A549 (cell line): ENCODE measurements around the gene ZNF764. TPM values are rescaled to one million over a fixed set of nuclear protein-coding genes. Genes with fewer than 3 reads are reported as not detected.

Source experiments
- ATAC-seq, 2 experiments: fragments of 200-7000 bp in 1 of 2; fragments of >200 bp in 1 of 2; cut with Nextera tagmentation in 1 of 2; cut with Tn5 transposase in 1 of 2; 3 replicates each; pipeline versions ENCODE4 v1.8.0 to v1.9.1; 2018 to 2020; ENCODE audit warnings: mild to moderate bottlenecking in 1 of 2, moderate library complexity in 1 of 2
- CTCF ChIA-PET: fragments of 300-600 bp; sonication (Branson Sonifier 250); formaldehyde crosslinking; extraction: SDS; loops from one replicate; lab custom pipeline; 2021; ENCODE audit warnings: antibody characterized with exemption, inconsistent platforms; lab: Yijun Ruan, JAX
- POLR2A ChIA-PET: fragments of 350-600 bp; formaldehyde crosslinking; extraction: SDS; loops from one replicate; lab custom pipeline; 2021; ENCODE audit warnings: antibody characterized with exemption, inconsistent platforms; lab: Yijun Ruan, JAX
- DNase-seq, 2 experiments: peaks; one replicate each; pipeline versions ENCODE4 v3.0.0 to v3.0.0-alpha.2; 2011 to 2016; ENCODE audit warnings: low read depth in 1 of 2, low spot score in 1 of 2
- FAIRE-seq: peaks from 2 replicates; lab custom pipeline; 2011; peaks lifted over from hg19 to GRCh38; lab: Jason Lieb, UNC
- H3K27ac ChIP-seq, 2 experiments: fragments of >200 bp; sonication (Bioruptor Twin); formaldehyde crosslinking; 3 replicates each; pipeline ENCODE4 v1.5.1; 2016 to 2017
- H3K4me1 ChIP-seq: fragments of >200 bp; sonication (Bioruptor Twin); formaldehyde crosslinking; 3 replicates; pipeline ENCODE4 v1.6.1; 2016
- H3K4me2 ChIP-seq: fragments of >200 bp; sonication (Bioruptor Twin); formaldehyde crosslinking; 3 replicates; pipeline ENCODE4 v1.6.1; 2016
- H3K4me3 ChIP-seq: fragments of >200 bp; sonication (Bioruptor Twin); formaldehyde crosslinking; 3 replicates; pipeline ENCODE4 v1.5.1; 2016
- H3K9me3 ChIP-seq: fragments of >200 bp; sonication (Bioruptor Twin); formaldehyde crosslinking; 3 replicates; pipeline ENCODE4 v1.6.1; 2016
- CBX8 ChIP-seq: fragments of 200-600 bp; sonication (generic); IDR thresholded peaks from 2 replicates; pipeline ENCODE4 v1.6.1; 2016
- CEBPB ChIP-seq, 2 experiments: fragments of >200 bp in 1 of 2; sonication (Bioruptor Twin) in 1 of 2; formaldehyde crosslinking in 1 of 2; IDR thresholded peaks; 2 replicates each; pipeline ENCODE4 v1.6.1; 2012 to 2016
- CHD2 ChIP-seq: fragments of 150-350 bp; IDR thresholded peaks from 2 replicates; pipeline ENCODE4 v1.6.1; 2014; ENCODE audit warnings: low read length; ENCODE audit not compliant: partially characterized antibody
- ESRRA ChIP-seq: fragments of 150-350 bp; IDR thresholded peaks from 2 replicates; pipeline ENCODE4 v1.6.1; 2014; ENCODE audit warnings: mild to moderate bottlenecking, low read length, borderline replicate concordance
- FOSL2 ChIP-seq, 2 experiments: fragments of 450-650 bp in 1 of 2; fragments of >200 bp in 1 of 2; sonication (Bioruptor Twin) in 1 of 2; formaldehyde crosslinking; IDR thresholded peaks; 2 replicates each; pipeline versions ENCODE4 v1.5.0 to v1.6.1; 2016 to 2020; ENCODE audit warnings: mild to moderate bottlenecking in 1 of 2, moderate library complexity in 1 of 2
- GATA3 ChIP-seq: IDR thresholded peaks from 2 replicates; pipeline ENCODE4 v1.6.1; 2012; ENCODE audit warnings: borderline replicate concordance
- HDAC2 ChIP-seq: fragments of 200-600 bp; sonication (generic); IDR thresholded peaks from 2 replicates; pipeline ENCODE4 v1.6.1; 2016
- HOXB13 ChIP-seq: fragments of 250-450 bp; sonication (Bioruptor Pico); IDR thresholded peaks from 2 replicates; pipeline ENCODE4 v1.5.0; 2020; ENCODE audit warnings: low read depth, mild to moderate bottlenecking, moderate library complexity
- JUNB ChIP-seq: fragments of >200 bp; sonication (Bioruptor Twin); formaldehyde crosslinking; IDR thresholded peaks from 2 replicates; pipeline ENCODE4 v1.6.1; 2016
- MAX ChIP-seq: IDR thresholded peaks from 2 replicates; pipeline ENCODE4 v1.6.1; 2012
- MYC ChIP-seq: IDR thresholded peaks from 2 replicates; pipeline ENCODE4 v1.6.1; 2012; ENCODE audit warnings: mild to moderate bottlenecking, inconsistent platforms, low read length, improper control_type of control experiment, borderline replicate concordance
- NFE2L2 ChIP-seq: fragments of 150-350 bp; conservative IDR thresholded peaks from 2 replicates; pipeline ENCODE4 v1.6.1; 2014; ENCODE audit warnings: low read length
- NR3C1 ChIP-seq: fragments of >200 bp; sonication (Bioruptor Twin); formaldehyde crosslinking; IDR thresholded peaks from 3 replicates; pipeline ENCODE4 v1.6.1; 2017
- PHF8 ChIP-seq: fragments of 200-600 bp; sonication (generic); IDR thresholded peaks from 2 replicates; pipeline ENCODE4 v1.6.1; 2016; ENCODE audit warnings: low read depth, mild to moderate bottlenecking, antibody characterized with exemption, moderate library complexity, borderline replicate concordance
- RARB ChIP-seq: fragments of 250-450 bp; sonication (Bioruptor Pico); IDR thresholded peaks from 2 replicates; pipeline ENCODE4 v1.8.0; 2021; ENCODE audit warnings: mild to moderate bottlenecking, moderate library complexity
- REST ChIP-seq: fragments of 200-600 bp; sonication (generic); IDR thresholded peaks from 2 replicates; pipeline ENCODE4 v1.6.1; 2016; ENCODE audit warnings: antibody characterized with exemption, mild to moderate bottlenecking, moderate library complexity
- SMC3 ChIP-seq: fragments of >200 bp; sonication (Bioruptor Twin); formaldehyde crosslinking; IDR thresholded peaks from 3 replicates; pipeline ENCODE4 v1.6.1; 2018; ENCODE audit warnings: inconsistent platforms
- TP53 ChIP-seq: fragments of 250-450 bp; sonication (Bioruptor Pico); IDR thresholded peaks from 2 replicates; pipeline ENCODE4 v1.5.0; 2021; ENCODE audit warnings: mild to moderate bottlenecking, moderate library complexity
- ZSCAN20 ChIP-seq: fragments of 250-450 bp; sonication (Bioruptor Pico); IDR thresholded peaks from 2 replicates; pipeline ENCODE4 v1.8.0; 2022; ENCODE audit warnings: mild to moderate bottlenecking, moderate library complexity
- WGBS: methylation state at CpG from one replicate; pipeline ENCODE4 v1.1.6; 2017; ENCODE audit errors: missing lambda C conversion rate; 5-methylcytosine and 5-hydroxymethylcytosine counted together
- polyA plus RNA-seq, 4 experiments: library from polyadenylated mRNA; depleted of rRNA in 3 of 4; stranded (reverse); fragments of >200 nt; fragmentation: RNase III in 1 of 4; extraction: RNeasy Plus Mini Kit Qiagen cat#74134 plus additional on column Dnase treatment in 1 of 4; gene quantifications; 2 replicates in 3 of 4; 3 replicates in 1 of 4; pipeline ENCODE4 v1.2.3, GENCODE V29; 2011 to 2017

The ZNF764 gene
- polyA plus RNA-seq, 2 of the 4 experiments (the other 2 are of a cell fraction) = 2.9 to 4.0 TPM

- TF ChIP-seq PHF8 = no peak
- no peak for TF ChIP-seq GATA3
- no peak for TF ChIP-seq RARB (CRISPR knock-in tag)
- no peak for TF ChIP-seq JUNB
These were observed 3.4 kb downstream of the ZNF764 start (continued) for GRCh38 chr16:30554557-30555314.

GRCh38 chr16:30553393-30553899, 4.7 kb downstream of the ZNF764 start:
- H3K9me3 ChIP-seq = no peaks in the 10 kb centered on the region
- H3K27ac ChIP-seq = no peak overlapping the region
- ChIA-PET POLR2A (no interaction called here), CTCF (interaction anchor here (1.9 to 3.0 kb wide), 3 partner anchors 17 to 76 kb away, joined by 5 to 10 read pairs (median 8); no protein-coding TSS in a partner anchor)
- H3K4me3 ChIP-seq = no peak overlapping the region
- DNase-seq = no peak
- no peak for FAIRE-seq
- H3K4me2 ChIP-seq = no peak overlapping the region
- peaks cover 15% of the 10 kb centered on the region for H3K4me1 ChIP-seq
- WGBS = 93% methylated on average over 2 of the region's 2 CpGs
- no peak for ATAC-seq
- TF ChIP-seq ESRRA = no peak
- no peak for TF ChIP-seq ZSCAN20 (CRISPR knock-in tag)
- TF ChIP-seq SMC3 = no peak
- TF ChIP-seq HDAC2 = no peak
- TF ChIP-seq REST = no peak
- TF ChIP-seq MAX = no peak
- TF ChIP-seq, all 56 proteins: peak for 0

GRCh38 chr16:30552956-30553355, 5.2 kb downstream of the ZNF764 start:
- 92% methylated on average over 4 of the region's 4 CpGs for WGBS
- POLR2A ChIA-PET = no interaction called here
- CTCF ChIA-PET = interaction anchor here (2.3 to 3.0 kb wide), 2 partner anchors 18 to 76 kb away, joined by 5 to 10 read pairs; no protein-coding TSS in a partner anchor

GRCh38 chr16:30551781-30552180, 6.4 kb downstream of the ZNF764 start:
- no peak overlapping the region for H3K4me3 ChIP-seq
- 89% methylated on average over 3 of the region's 3 CpGs for WGBS
- TF ChIP-seq HOXB13 (CRISPR knock-in tag) = no peak
- TF ChIP-seq SMC3 = no peak
- TF ChIP-seq NR3C1 = no peak
- no peak for TF ChIP-seq MYC
- TF ChIP-seq NFE2L2 = no peak
- TF ChIP-seq RARB (CRISPR knock-in tag) = no peak
- TF ChIP-seq TP53 (CRISPR knock-in tag) = no peak
- TF ChIP-seq, all 56 proteins: peak for 0
- ATAC-seq = no peak
- H3K9me3 ChIP-seq = no peaks in the 10 kb centered on the region
- no peak for FAIRE-seq
- no peak for DNase-seq
- H3K27ac ChIP-seq = no peak overlapping the region
- peaks cover 11% of the 10 kb centered on the region for H3K4me1 ChIP-seq
- H3K4me2 ChIP-seq = no peak overlapping the region
- POLR2A ChIA-PET = interaction anchor here (0.7 kb wide), 2 partner anchors 16 to 25 kb away, joined by 3 to 7 read pairs; no protein-coding TSS in a partner anchor
- CTCF ChIA-PET = interaction anchor here (0.6 to 2.3 kb wide), 5 partner anchors 15 to 82 kb away, joined by 3 to 5 read pairs (median 3); no protein-coding TSS in a partner anchor

More at GRCh38 chr16:30552956-30553355, 5.2 kb downstream of the ZNF764 start:
- no peak for FAIRE-seq
- H3K4me1 ChIP-seq = peaks cover 15% of the 10 kb centered on the region
- H3K4me3 ChIP-seq = no peak overlapping the region
- DNase-seq = no peak
- no peak for ATAC-seq
- TF ChIP-seq HOXB13 (CRISPR knock-in tag) (no peak), CEBPB (IDR thresholded peaks at IDR 0.05) (no peak), FOSL2 (IDR thresholded peaks at IDR 0.05) (no peak), FOSL2 (CRISPR knock-in tag; IDR thresholded peaks at IDR 0.05) (no peak), CBX8 (no peak), CHD2 (no peak)
- no peak overlapping the region for H3K27ac ChIP-seq
- H3K4me2 ChIP-seq = no peak overlapping the region
- H3K9me3 ChIP-seq = no peaks in the 10 kb centered on the region
